Right lobe of liver (tissue), 6 donors: ENCODE measurements around the gene AQP10. TPM values are rescaled to one million over a fixed set of nuclear protein-coding genes. Genes with fewer than 3 reads are reported as not detected.

Experiments used
- ATAC-seq, 4 donors: fragments of 200-7000 bp; cut with Tn5 transposase; one replicate each; pipeline ENCODE4 v1.9.1; 2020; ENCODE audit warnings: mild to moderate bottlenecking in 4 of 4, moderate library complexity in 4 of 4
- DNase-seq, 3 donors: peaks; one replicate each; pipeline ENCODE4 v3.0.0-alpha.2; 2020
- H3K27ac ChIP-seq, 3 donors: fragments of 200-600 bp; one replicate each; pipeline ENCODE4 v1.8.0; 2022
- H3K27me3 ChIP-seq, 2 donors: fragments of 200-600 bp; one replicate each; pipeline ENCODE4 v1.8.0; 2022
- H3K36me3 ChIP-seq, 4 donors: fragments of 200-600 bp; sonication (generic) in 1 of 4; one replicate each; pipeline versions ENCODE4 v1.5.1 to v1.8.0; 2017 to 2022; ENCODE audit warnings: control low read depth in 1 of 4
- H3K4me1 ChIP-seq, 4 donors: fragments of 200-600 bp; sonication (generic) in 1 of 4; one replicate each; pipeline versions ENCODE4 v1.5.1 to v1.8.0; 2017 to 2022; ENCODE audit warnings: control low read depth in 1 of 4
- H3K4me3 ChIP-seq, 3 donors: fragments of 200-600 bp; one replicate each; pipeline ENCODE4 v1.8.0; 2022
- H3K9me3 ChIP-seq, 4 donors: fragments of 200-600 bp; sonication (generic) in 1 of 4; one replicate each; pipeline versions ENCODE4 v1.5.1 to v1.8.0; 2017 to 2022; ENCODE audit warnings: control low read depth in 1 of 4
- POLR2A ChIP-seq: fragments of 450-650 bp; IDR thresholded peaks from one replicate; pipeline ENCODE4 v1.6.1; 2017; ENCODE audit warnings: antibody characterized with exemption, mild to moderate bottlenecking
- WGBS: methylation state at CpG from one replicate; pipeline ENCODE4 v1.1.6; 2018; ENCODE audit warnings: low coverage, low lambda C conversion rate; ENCODE audit not compliant: insufficient coverage; ENCODE audit errors: missing lambda C conversion rate; 5-methylcytosine and 5-hydroxymethylcytosine counted together
- intact Hi-C, 2 donors: fragments of 100-400 bp; cut with DNase I; formaldehyde crosslinking; loops; one replicate each; pipeline versions ENCODE4 v1.11.2 to v1.14.1; 2022
- total RNA-seq, 6 experiments: library from RNA; depleted of rRNA in 2 of 6; stranded (reverse); fragments of >200 nt in 2 of 6; fragmentation: NEBNext Ultra II Directional in 3 of 6; extraction: Animal tissue kit (Norgen Biotek cat#: 25700) in 3 of 6; gene quantifications; one replicate each; pipeline versions ENCODE4 v1.1.0 to v1.2.4, GENCODE V29; 2016 to 2023
- TF ChIP-seq, protein P1 (sequence below), 4 donors: fragments of 200-600 bp in 3 of 4; fragments of 450-650 bp in 1 of 4; IDR thresholded peaks; one replicate each; pipeline versions ENCODE4 v1.5.1 to v1.8.0; 2016 to 2022; ENCODE audit warnings: antibody characterized with exemption in 4 of 4, mild to moderate bottlenecking in 2 of 4
- donor health status: DM: no; HTN: yes; CAD: no.
- donor health status: DM: no; HTN: no; CAD: no.
- donor health status: DM: no; HTN: no; CAD: no.
- donor health status: DM: no; HTN: yes; CAD: no.
- donor health status: DM: no; HTN: yes; CAD: no.

AQP10 gene
- total RNA-seq, 6 experiments from 2014 or later = not detected

DNA sequence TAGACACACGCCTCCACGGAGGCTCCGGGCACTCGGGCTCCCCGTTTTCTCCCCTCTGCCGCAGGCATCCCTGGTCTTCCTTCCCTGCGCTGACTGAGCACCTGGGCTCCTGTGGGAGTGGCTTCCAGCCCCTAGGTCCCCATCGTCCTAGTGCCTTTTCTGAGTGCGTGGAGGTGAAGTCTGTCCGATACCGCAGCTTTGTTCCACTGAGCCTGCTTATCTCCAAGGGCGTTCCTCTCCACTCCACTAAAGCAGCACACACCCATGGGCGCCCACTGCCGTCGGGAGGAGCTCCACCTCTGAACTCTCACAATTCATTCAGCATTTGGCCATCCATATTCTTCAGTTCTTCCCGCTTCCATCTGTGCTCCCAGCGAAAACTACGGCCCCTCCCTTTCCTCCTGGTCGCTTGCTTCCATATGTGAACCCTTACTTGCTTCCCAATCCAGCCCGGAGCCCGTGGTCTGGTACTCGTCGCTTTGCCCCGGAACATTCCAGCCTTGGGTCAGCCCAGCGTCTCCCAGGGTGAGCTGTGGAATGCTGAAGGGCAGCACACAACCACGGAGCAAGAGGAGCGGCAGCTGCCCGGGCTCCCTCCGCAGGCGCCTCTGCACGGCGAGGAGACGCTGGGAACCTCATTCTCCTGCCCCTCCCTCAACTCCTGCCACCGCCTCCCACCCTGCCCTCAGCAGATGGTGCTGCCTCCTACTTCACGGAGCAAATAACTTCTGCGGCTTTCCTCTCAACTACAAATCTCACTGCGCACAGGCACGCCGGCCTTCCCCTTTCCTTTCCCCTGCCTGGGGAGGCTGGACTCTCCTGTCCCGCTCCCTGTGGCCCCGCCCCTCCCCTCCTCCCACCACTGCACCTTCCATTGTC lies 31.9 kb downstream of the AQP10 start:
- Histone ChIP-seq H3K9me3 (no peaks in the 10 kb centered on the region), H3K4me3 (peak overlapping the region; percentile 28 to 52 (median 33)), H3K27me3 (no peaks in the 10 kb centered on the region), H3K36me3 (no peaks in the 10 kb centered on the region), H3K4me1 (peaks cover 0 to 34% (median 10%) of the 10 kb centered on the region in 4 donors), H3K27ac (peak overlapping the region in 2 of 3 donors; percentile 11 to 59)
- intact Hi-C loops = no loop called here
- ATAC-seq = peak; percentile 57 to 67 (median 62)
- DNase-seq = peak; percentile 61 to 73 (median 68)
- WGBS = 4% methylated on average over 29 of the region's 41 CpGs
- TF ChIP-seq POLR2A = no peak
- TF ChIP-seq, protein P1, sequence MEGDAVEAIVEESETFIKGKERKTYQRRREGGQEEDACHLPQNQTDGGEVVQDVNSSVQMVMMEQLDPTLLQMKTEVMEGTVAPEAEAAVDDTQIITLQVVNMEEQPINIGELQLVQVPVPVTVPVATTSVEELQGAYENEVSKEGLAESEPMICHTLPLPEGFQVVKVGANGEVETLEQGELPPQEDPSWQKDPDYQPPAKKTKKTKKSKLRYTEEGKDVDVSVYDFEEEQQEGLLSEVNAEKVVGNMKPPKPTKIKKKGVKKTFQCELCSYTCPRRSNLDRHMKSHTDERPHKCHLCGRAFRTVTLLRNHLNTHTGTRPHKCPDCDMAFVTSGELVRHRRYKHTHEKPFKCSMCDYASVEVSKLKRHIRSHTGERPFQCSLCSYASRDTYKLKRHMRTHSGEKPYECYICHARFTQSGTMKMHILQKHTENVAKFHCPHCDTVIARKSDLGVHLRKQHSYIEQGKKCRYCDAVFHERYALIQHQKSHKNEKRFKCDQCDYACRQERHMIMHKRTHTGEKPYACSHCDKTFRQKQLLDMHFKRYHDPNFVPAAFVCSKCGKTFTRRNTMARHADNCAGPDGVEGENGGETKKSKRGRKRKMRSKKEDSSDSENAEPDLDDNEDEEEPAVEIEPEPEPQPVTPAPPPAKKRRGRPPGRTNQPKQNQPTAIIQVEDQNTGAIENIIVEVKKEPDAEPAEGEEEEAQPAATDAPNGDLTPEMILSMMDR (IDR thresholded peaks at IDR 0.05) = no peak

DNA sequence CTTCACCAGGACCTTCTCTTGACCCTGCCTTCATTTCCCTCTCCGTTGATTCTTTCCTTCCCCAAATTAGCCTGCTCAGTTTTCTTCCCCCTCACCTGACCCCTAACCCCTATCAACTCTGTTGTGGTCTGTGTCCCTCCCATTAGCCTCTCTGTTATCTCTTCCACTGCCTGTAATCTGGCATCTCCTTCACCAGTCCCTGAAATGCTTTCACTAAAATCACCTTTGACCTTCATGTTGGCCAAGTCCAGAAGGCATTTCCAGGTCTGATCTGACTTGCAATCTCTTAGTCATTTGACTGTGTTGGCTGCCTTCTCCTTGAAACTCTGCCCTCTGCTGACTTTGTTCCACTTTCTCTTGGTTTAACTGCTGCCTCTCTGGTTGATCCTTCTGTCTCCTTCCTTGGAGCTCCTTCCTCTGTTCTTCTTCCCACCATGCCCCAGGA lies 32.6 kb downstream of the AQP10 start:
- DNase-seq = peak in 1 of 3 donors; percentile 72
- no peak for TF ChIP-seq POLR2A
- TF ChIP-seq, protein P1 (IDR thresholded peaks at IDR 0.05) = peak in 3 of 4 donors; percentile 25 to 45 (median 35)
- H3K4me1 ChIP-seq = peaks cover 0 to 34% (median 10%) of the 10 kb centered on the region in 4 donors
- no peaks in the 10 kb centered on the region for H3K36me3 ChIP-seq
- WGBS = 8% methylated on average over 1 of the region's 1 CpG
- ATAC-seq = peak; percentile 72 to 78 (median 76)
- H3K27me3 ChIP-seq = no peaks in the 10 kb centered on the region
- peak overlapping the region in 1 of 3 donors; percentile 59 for H3K27ac ChIP-seq
- no peaks in the 10 kb centered on the region for H3K9me3 ChIP-seq
- peak overlapping the region; percentile 28 to 52 (median 33) for H3K4me3 ChIP-seq
- intact Hi-C loops = no loop called here

DNA sequence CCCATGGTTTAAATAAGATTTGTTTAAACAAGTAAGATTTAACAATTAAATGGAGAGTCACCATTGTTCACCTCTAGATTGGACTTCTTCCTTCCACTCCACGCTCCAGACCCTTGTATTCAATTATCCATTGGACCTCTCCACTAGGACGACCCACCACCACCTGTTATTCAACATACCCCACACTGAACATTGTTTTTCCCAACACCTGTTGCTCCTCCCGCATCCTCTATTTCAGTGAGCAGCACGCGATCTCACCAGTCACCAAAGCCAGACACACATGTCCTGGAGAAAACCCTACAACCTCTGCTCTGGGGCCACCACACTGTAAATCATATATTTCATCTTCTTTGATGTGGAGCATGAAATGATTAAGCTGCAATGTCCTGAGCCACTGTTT lies 33.1 kb downstream of the AQP10 start:
- intact Hi-C loops = no loop called here

DNA sequence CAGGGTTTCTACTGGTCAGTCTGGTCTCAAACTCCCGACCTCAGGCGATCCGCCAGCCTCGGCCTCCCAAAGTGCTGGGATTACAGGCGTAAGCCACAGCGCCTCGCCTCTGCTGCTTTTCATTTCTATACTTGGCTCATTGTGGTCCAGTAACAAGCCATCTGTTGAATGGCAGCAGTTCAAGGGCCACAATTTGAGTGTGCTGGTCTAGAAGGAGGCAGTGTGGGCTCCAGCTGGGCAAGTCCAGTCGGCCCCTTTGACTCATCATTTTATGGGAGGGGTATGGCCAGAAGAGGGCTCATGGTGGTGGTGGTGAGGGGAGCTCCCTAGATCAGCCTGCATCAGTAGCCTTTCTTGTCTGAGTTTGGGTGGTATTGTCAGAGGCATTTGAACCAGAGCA lies 37.6 kb downstream of the AQP10 start:
- 87% methylated on average over 4 of the region's 8 CpGs for WGBS
- intact Hi-C loops = no loop called here
- no peak for DNase-seq

More for the DNA sequence above, 33.1 kb downstream of the AQP10 start:
- Histone ChIP-seq H3K27ac (peak overlapping the region in 1 of 3 donors; percentile 59), H3K36me3 (no peaks in the 10 kb centered on the region), H3K4me1 (peaks cover 0 to 34% (median 10%) of the 10 kb centered on the region in 4 donors), H3K4me3 (no peak overlapping the region), H3K27me3 (no peaks in the 10 kb centered on the region), H3K9me3 (no peaks in the 10 kb centered on the region)
- no peak for TF ChIP-seq POLR2A
- TF ChIP-seq, protein P1 (IDR thresholded peaks at IDR 0.05) = no peak
- WGBS = 97% methylated on average over 5 of the region's 5 CpGs
- ATAC-seq = no peak
- no peak for DNase-seq

More for the DNA sequence above, 37.6 kb downstream of the AQP10 start:
- Histone ChIP-seq H3K9me3 (no peaks in the 10 kb centered on the region), H3K4me3 (no peak overlapping the region), H3K27me3 (no peaks in the 10 kb centered on the region), H3K27ac (no peak overlapping the region), H3K36me3 (no peaks in the 10 kb centered on the region), H3K4me1 (peaks cover 0 to 15% (median 1%) of the 10 kb centered on the region in 4 donors)
- TF ChIP-seq, protein P1 (IDR thresholded peaks at IDR 0.05) = no peak
- no peak for TF ChIP-seq POLR2A
- ATAC-seq = no peak
